ENCODE data around the gene ROR2.
"Not testable (repeated sequence)": the region's sequence is repeated elsewhere in the genome, so short reads cannot be mapped to it uniquely, and the experiment has no call there.

ROR2 gene

DNA sequence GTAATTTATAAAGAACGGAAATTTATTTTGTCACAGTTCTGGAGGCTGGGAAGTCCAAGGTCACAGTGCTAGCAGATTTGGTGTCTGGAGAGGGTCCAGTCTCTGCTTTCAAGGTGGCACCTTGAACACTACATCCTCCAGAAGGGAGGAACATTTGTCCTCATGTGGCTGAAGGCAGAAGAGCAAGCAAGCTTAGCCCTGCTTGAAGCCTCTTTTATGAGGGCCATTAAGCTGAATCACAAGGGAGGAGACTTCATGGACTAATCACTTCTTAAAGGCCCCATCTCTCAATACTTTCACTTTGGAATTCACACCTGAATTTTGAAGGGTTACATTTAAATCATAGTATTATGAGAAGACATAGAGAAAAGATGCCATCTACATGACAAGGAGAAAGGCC is 311.0 kb downstream of the ROR2 start:
- TF ChIP-seq, protein P1, sequence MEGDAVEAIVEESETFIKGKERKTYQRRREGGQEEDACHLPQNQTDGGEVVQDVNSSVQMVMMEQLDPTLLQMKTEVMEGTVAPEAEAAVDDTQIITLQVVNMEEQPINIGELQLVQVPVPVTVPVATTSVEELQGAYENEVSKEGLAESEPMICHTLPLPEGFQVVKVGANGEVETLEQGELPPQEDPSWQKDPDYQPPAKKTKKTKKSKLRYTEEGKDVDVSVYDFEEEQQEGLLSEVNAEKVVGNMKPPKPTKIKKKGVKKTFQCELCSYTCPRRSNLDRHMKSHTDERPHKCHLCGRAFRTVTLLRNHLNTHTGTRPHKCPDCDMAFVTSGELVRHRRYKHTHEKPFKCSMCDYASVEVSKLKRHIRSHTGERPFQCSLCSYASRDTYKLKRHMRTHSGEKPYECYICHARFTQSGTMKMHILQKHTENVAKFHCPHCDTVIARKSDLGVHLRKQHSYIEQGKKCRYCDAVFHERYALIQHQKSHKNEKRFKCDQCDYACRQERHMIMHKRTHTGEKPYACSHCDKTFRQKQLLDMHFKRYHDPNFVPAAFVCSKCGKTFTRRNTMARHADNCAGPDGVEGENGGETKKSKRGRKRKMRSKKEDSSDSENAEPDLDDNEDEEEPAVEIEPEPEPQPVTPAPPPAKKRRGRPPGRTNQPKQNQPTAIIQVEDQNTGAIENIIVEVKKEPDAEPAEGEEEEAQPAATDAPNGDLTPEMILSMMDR (IDR thresholded peaks at IDR 0.05; ENCODE audit: extremely low read depth, missing control alignments): no peak

DNA sequence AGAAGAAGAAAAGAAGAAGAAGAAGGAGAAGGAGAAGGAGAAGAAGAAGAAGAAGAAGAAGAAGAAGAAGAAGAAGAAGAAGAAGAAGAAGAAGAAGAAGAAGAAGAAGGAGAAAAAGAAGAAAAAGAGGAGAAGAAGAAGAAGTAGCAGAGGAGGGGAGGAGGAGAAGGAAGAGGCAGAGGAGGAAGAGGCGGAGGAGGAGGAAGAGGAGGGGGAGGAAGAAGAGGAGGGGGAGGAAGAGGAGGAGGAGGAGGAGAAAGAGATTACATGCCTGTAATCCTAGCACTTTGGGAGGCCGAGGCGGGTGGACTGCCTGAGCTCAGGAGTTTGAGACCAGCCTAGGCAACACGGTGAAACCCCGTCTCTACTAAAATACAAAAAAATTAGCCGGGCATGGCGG is 315.2 kb downstream of the ROR2 start:
- not testable (repeated sequence) for DNase-seq (ENCODE audit: low spot score)

More for the DNA sequence above, 311.0 kb downstream of the ROR2 start:
- no peak for DNase-seq (ENCODE audit: low spot score)

DNA sequence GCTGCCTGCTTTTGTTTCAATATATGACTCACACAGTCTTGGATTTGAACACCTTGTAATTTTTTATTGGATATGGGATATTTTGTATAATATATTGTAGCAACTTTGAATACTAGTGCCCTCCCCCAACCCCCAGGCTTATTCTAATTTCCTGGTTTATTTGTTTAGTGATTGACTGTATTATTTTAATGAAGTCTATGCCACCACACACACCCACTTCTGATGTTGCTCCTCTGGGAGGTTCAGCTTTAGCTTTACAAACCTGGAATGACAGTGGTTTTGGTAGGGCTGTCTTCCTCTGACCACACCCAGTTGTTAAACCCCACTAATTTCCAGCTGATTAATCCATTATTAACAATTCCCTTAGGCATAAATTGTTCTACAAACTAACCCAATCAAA is 320.3 kb downstream of the ROR2 start:
- TF ChIP-seq, protein P1 (IDR thresholded peaks at IDR 0.05; ENCODE audit: extremely low read depth, missing control alignments): no peak
- no peak for DNase-seq (ENCODE audit: low spot score)

DNA sequence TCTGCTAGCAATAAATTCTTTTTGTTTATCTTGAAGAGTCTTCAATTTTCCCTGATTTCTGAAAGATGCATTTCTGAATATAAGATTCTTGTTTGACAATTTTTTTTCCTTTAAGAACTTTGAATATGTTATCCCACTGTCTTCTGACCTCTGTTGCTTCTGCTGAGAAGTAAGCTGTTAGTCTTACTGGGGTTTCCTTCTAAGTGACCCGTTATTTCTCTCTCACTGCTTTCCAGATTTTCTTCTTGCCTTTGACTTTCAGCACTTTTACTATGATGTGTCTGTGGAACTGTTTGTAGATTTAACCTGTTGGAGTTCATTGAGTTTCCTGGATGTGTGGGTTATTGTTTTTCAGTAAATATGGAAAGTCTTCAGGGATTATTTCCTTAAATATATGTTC is 321.1 kb downstream of the ROR2 start:
- TF ChIP-seq, protein P1 (IDR thresholded peaks at IDR 0.05; ENCODE audit: extremely low read depth, missing control alignments): no peak
- no peak for DNase-seq (ENCODE audit: low spot score)

DNA sequence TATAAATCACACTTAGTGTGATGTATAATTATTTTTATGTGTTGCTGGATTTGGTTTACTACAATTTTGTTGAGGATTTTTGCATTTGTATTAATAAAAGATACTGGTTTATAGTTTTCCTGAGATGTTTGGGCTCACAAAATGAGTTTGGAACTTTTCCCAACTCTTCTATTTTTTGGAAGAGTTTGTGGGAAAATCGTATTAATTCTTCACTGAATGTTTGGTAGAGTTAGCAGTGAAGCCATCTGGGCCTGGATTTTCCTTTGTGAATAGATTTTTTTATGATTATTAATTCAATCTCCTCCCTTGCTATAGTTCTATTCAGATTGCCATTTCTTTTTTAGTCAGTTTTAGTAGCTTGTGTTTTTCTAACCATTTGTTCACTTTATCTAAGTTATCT is 324.7 kb downstream of the ROR2 start:
- TF ChIP-seq, protein P1 (IDR thresholded peaks at IDR 0.05; ENCODE audit: extremely low read depth, missing control alignments): no peak
- no peak for DNase-seq (ENCODE audit: low spot score)

DNA sequence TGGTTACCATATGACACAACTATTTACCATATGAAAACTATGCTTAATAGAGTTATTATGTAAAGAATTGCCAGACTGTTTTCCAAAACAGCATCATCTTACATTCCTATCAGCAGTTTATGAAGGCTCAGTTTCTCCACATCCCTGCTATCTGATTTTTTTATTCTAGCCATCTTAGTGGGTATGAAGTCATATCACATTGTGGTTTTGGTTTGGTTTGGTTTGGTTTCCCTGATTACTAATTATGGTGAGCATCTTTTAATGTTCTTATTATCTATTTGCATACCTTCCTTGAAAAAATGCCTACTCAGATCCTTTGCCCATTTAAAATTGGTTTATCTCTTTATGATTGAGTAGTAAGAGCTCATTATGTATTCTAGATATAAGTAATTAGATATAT is 327.0 kb downstream of the ROR2 start:
- no peak for DNase-seq (ENCODE audit: low spot score)
- TF ChIP-seq, protein P1 (IDR thresholded peaks at IDR 0.05; ENCODE audit: extremely low read depth, missing control alignments): no peak

DNA sequence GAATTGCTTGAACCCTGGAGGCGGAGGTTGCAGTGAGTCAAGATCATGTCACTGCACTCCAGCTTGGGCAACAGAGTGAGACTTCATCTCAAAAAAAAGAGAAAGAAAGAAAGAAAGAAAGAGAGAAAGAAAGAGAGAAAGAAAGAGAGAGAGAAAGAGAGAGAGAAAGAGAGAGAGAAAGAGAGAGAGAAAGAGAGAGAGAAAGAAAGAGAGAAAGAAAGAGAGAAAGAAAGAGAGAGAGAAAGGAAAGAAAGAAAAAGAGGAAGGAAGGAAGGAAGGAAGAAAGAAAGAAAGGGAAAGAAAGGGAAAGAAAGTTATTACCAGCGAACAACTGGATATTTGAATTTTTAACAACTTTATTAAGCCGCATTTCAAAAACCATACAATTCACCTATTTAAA is 327.9 kb downstream of the ROR2 start:
- DNase-seq (ENCODE audit: low spot score): not testable (repeated sequence)

DNA sequence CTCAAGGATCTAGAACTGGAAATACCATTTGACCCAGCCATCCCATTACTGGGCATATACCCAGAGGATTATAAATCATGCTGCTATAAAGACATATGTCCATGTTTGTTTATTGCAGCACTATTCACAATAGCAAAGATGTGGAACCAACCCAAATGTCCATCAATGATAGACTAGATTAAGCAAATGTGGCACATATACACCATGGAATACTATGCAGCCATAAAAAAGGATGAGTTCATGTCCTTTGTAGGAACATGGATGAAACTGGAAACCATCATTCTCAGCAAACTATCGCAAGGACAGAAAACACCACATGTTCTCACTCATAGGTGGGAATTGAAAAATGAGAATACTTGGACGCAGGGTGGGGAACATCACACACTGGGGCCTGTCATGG is 336.0 kb downstream of the ROR2 start:
- not testable (repeated sequence) for DNase-seq (ENCODE audit: low spot score)

DNA sequence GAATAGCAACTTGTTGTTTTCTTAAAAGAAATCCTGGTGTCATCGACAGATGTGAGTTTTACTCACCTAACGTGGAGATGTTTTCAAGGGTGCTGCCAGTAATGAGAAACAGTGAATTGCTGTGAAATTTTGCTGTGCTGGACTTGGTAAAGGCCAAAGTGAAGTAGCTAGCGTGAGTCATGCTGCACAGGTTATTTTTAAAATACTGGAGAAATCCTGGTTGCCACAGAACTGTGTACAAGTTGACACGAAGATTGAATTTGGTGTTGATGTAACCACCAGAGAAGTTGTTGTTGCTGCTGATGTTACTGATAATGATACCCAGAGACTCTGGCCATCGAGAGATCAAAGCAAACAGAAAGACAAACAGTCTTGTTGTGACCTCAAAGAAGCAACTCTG is 338.4 kb downstream of the ROR2 start:
- TF ChIP-seq, protein P1 (IDR thresholded peaks at IDR 0.05; ENCODE audit: extremely low read depth, missing control alignments): no peak
- DNase-seq (ENCODE audit: low spot score): no peak
